A549 treated with dexamethasone at 1 μM for 4 hours (cell line): ENCODE results near the gene CDC20. TPM values are rescaled to one million over a fixed set of nuclear protein-coding genes. Genes with fewer than 3 reads are reported as not detected.

Experiments
- total RNA-seq: library from RNA; stranded (reverse); fragments of 200-300 nt; extraction: Qiagen RNA extraction; gene quantifications from 5 replicates; pipeline ENCODE4 v1.2.3, GENCODE V29; 2022

Gene CDC20
- total RNA-seq, result 174 to 209 TPM (median 197 TPM) in 5 replicates

GRCh38 chr1:43358746-43359693 lies at the start of gene CDC20:
TSS of gene CDC20 (plus strand) at chr1:43358981. CDS start at chr1:43359216, 235 bp downstream.

GRCh38 chr1:43337588-43337987 lies 21.2 kb upstream of the CDC20 start, which contains the start of gene MPL:
TSS of gene MPL (plus strand) at chr1:43337818. CDS start at chr1:43337849, 31 bp downstream.

GRCh38 chr1:43367904-43368645 lies 9.3 kb downstream of the CDC20 start, which contains the start of gene ELOVL1:
TSS of gene ELOVL1 (minus strand) at chr1:43368011. CDS start at chr1:43365609, 2,402 bp downstream.

DNA sequence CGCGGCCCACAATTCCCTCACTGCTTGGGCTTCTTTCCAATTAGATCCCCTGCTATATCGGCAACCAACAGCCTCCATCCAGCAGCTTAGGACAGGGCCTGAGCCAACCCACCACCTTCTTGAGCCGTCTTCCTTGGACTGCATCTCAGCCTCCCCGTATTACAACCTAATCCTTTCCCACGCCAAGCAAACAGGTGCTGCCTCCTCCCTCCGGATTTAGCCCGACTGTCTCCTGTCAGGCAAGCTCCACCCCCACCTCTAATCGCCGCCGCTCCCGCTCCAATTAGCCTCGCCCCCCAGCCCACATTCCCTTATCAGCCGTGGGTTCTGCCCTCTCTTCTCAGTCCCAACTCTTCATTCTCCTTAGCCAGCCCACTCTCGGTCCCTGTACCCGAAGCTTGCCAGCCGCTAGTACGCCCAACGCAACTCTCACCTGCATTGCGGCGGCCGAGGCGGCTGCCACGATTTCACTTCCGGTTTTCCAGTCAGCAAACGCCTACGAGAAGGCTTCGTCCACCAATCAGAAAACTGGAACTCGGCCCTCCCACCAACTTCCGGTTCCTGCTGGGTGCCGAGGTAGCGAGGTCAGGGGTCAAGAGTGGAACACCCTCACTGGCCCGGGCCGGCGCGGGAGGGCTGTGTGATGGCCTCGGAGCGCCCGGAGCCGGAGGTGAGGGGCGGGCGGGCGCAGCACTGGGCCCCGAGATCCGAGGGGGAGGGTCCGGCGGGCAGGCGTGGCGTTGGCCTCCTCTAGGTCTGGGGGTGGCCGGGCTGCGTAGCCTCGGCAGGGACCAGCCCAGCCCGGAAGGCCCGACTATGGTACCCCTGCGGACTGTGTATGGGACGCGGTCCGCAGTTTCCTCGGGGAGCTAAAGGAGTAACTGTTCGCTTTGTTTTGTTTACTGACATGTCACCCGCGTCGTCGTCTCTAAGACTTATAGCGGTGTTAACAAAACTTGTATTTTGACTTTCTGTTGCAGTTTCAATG lies 30.8 kb downstream of the CDC20 start, which contains the start of the genes MED8 and SZT2:
TSS of gene MED8 (minus strand) at position 475 of the 988 bp plus-strand sequence. CDS start at position 439, 36 bp downstream.
TSS of gene SZT2 (plus strand) at position 574 of the 988 bp plus-strand sequence. CDS start at position 644, 70 bp downstream.

Other genes starting within 250 kb of the CDC20 start
- 171 to 197 TPM (median 182 TPM) in 5 replicates for gene EBNA1BP2, start 186.7 kb upstream of the CDC20 start, total RNA-seq
- gene CFAP57, start 186.7 kb upstream of the CDC20 start, total RNA-seq, result 0.25 to 0.46 TPM (median 0.35 TPM) in 5 replicates
- gene TMEM125, start 89.0 kb upstream of the CDC20 start, total RNA-seq, result 0.14 TPM in 1 of 5 replicates, not detected in the others
- not detected in 5 replicates for gene C1orf210, start 73.4 kb upstream of the CDC20 start, total RNA-seq
- gene TIE1, start 58.0 kb upstream of the CDC20 start, total RNA-seq, result 0.02 to 0.25 TPM (median 0.13 TPM) in 4 of 5 replicates, not detected in the other
- gene MPL, start 21.2 kb upstream of the CDC20 start, total RNA-seq, result 0.15 to 0.25 TPM (median 0.16 TPM) in 3 of 5 replicates, not detected in the others
- gene ELOVL1, start 9.0 kb downstream of the CDC20 start, total RNA-seq, result 133 to 155 TPM (median 136 TPM) in 5 replicates
- gene MED8, start 30.8 kb downstream of the CDC20 start, total RNA-seq, result 31.6 to 34.1 TPM (median 32.3 TPM) in 5 replicates
- 3.6 to 8.7 TPM (median 7.0 TPM) in 5 replicates for gene SZT2, start 30.9 kb downstream of the CDC20 start, total RNA-seq
- 12.7 to 14.9 TPM (median 14.3 TPM) in 5 replicates for gene HYI, start 95.0 kb downstream of the CDC20 start, total RNA-seq
- gene PTPRF, start 171.9 kb downstream of the CDC20 start, total RNA-seq, result 70.7 to 107 TPM (median 104 TPM) in 5 replicates